NB4 (cell line): ENCODE data around the gene NPAS2.

Experiments used
- POLR2A ChIP-seq: IDR thresholded peaks from 2 replicates; pipeline ENCODE4 v1.6.1; 2011; ENCODE audit warnings: mild to moderate bottlenecking; ENCODE audit not compliant: insufficient read length; ENCODE audit errors: extremely low read depth
- TF ChIP-seq, protein P1 (sequence below): IDR thresholded peaks from one replicate; pipeline ENCODE4 v1.5.1; 2012; ENCODE audit warnings: low read depth, low read length
- TF ChIP-seq, protein P2 (sequence below): IDR thresholded peaks from 2 replicates; pipeline ENCODE4 v1.6.1; 2011; ENCODE audit warnings: low read depth, low read length

DNA sequence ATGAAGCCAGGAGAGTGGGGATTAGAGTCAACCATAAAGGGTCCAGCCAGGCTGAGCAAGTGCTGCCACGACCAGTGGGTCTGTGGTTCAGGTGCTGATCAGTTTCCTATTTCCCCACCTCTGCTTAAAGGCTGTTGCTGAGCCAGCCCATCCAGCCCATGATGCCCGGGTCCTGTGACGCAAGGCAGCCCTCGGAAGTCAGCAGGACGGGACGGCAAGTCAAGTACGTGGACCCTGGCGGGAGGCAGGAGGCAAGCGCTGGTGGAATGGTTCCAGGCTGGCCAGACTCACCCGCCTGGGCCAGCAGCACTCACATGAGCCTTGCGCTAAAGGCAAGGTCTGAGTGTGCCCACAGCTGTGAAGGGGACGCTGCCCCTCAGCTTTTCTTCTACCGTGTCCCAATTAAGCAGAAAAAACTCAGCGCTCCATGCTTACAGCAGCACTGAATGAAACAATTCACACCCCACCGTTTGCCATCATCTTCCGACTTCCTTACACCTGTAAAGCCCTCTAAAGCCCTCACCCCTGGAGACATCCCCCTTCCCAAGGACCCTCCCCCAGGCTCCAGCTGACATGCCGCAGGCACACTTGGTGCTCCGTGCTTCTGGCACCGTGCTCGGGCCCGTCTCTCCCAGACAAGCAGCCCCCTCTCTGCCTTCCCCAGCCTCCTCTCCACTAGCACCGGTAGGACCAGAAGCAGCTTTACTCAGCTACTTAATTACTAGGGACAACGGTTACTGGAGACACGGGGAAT is 170.9 kb downstream of the NPAS2 start:
- TF ChIP-seq, protein P1, sequence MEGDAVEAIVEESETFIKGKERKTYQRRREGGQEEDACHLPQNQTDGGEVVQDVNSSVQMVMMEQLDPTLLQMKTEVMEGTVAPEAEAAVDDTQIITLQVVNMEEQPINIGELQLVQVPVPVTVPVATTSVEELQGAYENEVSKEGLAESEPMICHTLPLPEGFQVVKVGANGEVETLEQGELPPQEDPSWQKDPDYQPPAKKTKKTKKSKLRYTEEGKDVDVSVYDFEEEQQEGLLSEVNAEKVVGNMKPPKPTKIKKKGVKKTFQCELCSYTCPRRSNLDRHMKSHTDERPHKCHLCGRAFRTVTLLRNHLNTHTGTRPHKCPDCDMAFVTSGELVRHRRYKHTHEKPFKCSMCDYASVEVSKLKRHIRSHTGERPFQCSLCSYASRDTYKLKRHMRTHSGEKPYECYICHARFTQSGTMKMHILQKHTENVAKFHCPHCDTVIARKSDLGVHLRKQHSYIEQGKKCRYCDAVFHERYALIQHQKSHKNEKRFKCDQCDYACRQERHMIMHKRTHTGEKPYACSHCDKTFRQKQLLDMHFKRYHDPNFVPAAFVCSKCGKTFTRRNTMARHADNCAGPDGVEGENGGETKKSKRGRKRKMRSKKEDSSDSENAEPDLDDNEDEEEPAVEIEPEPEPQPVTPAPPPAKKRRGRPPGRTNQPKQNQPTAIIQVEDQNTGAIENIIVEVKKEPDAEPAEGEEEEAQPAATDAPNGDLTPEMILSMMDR: no peak
- no peak for TF ChIP-seq POLR2A
- TF ChIP-seq, protein P2, sequence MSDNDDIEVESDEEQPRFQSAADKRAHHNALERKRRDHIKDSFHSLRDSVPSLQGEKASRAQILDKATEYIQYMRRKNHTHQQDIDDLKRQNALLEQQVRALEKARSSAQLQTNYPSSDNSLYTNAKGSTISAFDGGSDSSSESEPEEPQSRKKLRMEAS: no peak
